GM12873 (cell line): ENCODE results near the gene C10orf88.

Source experiments
- CTCF ChIP-seq: IDR thresholded peaks from 2 replicates; pipeline ENCODE4 v1.5.1; 2012; ENCODE audit warnings: low read depth, mild to moderate bottlenecking, moderate library complexity, low read length, control low read depth; ENCODE audit not compliant: insufficient read depth; ENCODE audit errors: missing control alignments

C10orf88 gene

GRCh38 chr10:122953902-122954730, at the start of gene C10orf88:
C10orf88 (minus strand) TSS chr10:122954227; CDS start chr10:122954178, 49 bp downstream.
- no peak for TF ChIP-seq CTCF

GRCh38 chr10:123001370-123001769, 47.3 kb upstream of the C10orf88 start:
- TF ChIP-seq CTCF = no peak

- no peak for TF ChIP-seq CTCF
These were observed 46.1 kb upstream of the C10orf88 start for GRCh38 chr10:123000155-123000554.

GRCh38 chr10:122999347-122999746, 45.3 kb upstream of the C10orf88 start:
- TF ChIP-seq CTCF = no peak

GRCh38 chr10:122998934-122999333, 44.9 kb upstream of the C10orf88 start:
- TF ChIP-seq CTCF = no peak

- no peak for TF ChIP-seq CTCF
These were observed 44.4 kb upstream of the C10orf88 start for GRCh38 chr10:122998360-122998917.

- TF ChIP-seq CTCF = no peak
These were observed 43.8 kb upstream of the C10orf88 start for GRCh38 chr10:122997864-122998263.
